Heart left ventricle (tissue), 16 donors: ENCODE measurements around the gene DCAF17. TPM values are rescaled to one million over a fixed set of nuclear protein-coding genes. Genes with fewer than 3 reads are reported as not detected.
"Not testable (repeated sequence)": the region's sequence is repeated elsewhere in the genome, so short reads cannot be mapped to it uniquely, and the experiment has no call there.

Experiments used
- ATAC-seq, 4 donors: fragments of 200-7000 bp; cut with Tn5 transposase; one replicate each; pipeline ENCODE4 v1.9.1; 2020 to 2022; ENCODE audit warnings: moderate library complexity in 4 of 4, mild to moderate bottlenecking in 3 of 4, moderate number of reproducible peaks in 1 of 4
- DNase-seq, 5 donors: peaks; one replicate each; pipeline ENCODE4 v3.0.0-alpha.2; 2020
- H3K27ac ChIP-seq, 12 donors: fragments of 200-600 bp; sonication (generic) in 4 of 12; one replicate each; pipeline versions ENCODE4 v1.5.0 to v1.8.0; 2016 to 2022; ENCODE audit warnings: mild to moderate bottlenecking in 2 of 12
- H3K27me3 ChIP-seq, 9 donors: fragments of 200-600 bp; sonication (generic) in 2 of 9; one replicate each; pipeline versions ENCODE4 v1.5.1 to v1.8.0; 2016 to 2022; ENCODE audit warnings: mild to moderate bottlenecking in 3 of 9
- H3K36me3 ChIP-seq, 9 donors: fragments of 200-600 bp; sonication (generic) in 2 of 9; one replicate each; pipeline versions ENCODE4 v1.5.0 to v1.8.0; 2018 to 2022; ENCODE audit warnings: mild to moderate bottlenecking in 2 of 9
- H3K4me1 ChIP-seq, 12 donors: fragments of 200-600 bp; sonication (generic) in 4 of 12; one replicate each; pipeline versions ENCODE4 v1.5.0 to v1.8.0; 2016 to 2022; ENCODE audit warnings: mild to moderate bottlenecking in 3 of 12
- H3K4me3 ChIP-seq, 12 donors: fragments of 200-600 bp; sonication (generic) in 4 of 12; one replicate each; pipeline versions ENCODE4 v1.5.0 to v1.8.0; 2017 to 2022; ENCODE audit warnings: mild to moderate bottlenecking in 9 of 12, moderate library complexity in 4 of 12
- H3K9me3 ChIP-seq, 12 donors: fragments of 200-600 bp; sonication (generic) in 4 of 12; one replicate each; pipeline versions ENCODE4 v1.5.0 to v1.8.0; 2016 to 2022; ENCODE audit warnings: mild to moderate bottlenecking in 1 of 12
- POLR2A ChIP-seq, 2 donors: fragments of 450-650 bp; IDR thresholded peaks; one replicate each; pipeline ENCODE4 v1.6.1; 2017; ENCODE audit warnings: antibody characterized with exemption in 2 of 2, mild to moderate bottlenecking in 2 of 2, moderate library complexity in 2 of 2
- WGBS, 4 donors: extraction: QIAGEN DNeasy Blood & Tissue Kit in 2 of 4; methylation state at CpG; one replicate each; pipeline versions ENCODE4 v1.1.5 to v1.1.7; 2013 to 2018; 5-methylcytosine and 5-hydroxymethylcytosine counted together
- intact Hi-C, 10 donors: fragments of 100-400 bp; cut with DNase I; formaldehyde crosslinking; loops; one replicate each; pipeline versions ENCODE4 v1.11.1 to v1.14.2; 2022
- polyA plus RNA-seq, 2 donors: library from polyadenylated mRNA; stranded (reverse); fragments of 200-250 nt; gene quantifications; one replicate each; pipeline ENCODE4 v1.2.3, GENCODE V29; 2013
- total RNA-seq, 9 donors: library from RNA; depleted of rRNA in 2 of 9; stranded (reverse); fragments of >200 nt in 2 of 9; fragmentation: NEBNext Ultra II Directional in 3 of 9; extraction: Animal tissue kit (Norgen Biotek cat#: 25700) in 3 of 9; gene quantifications; one replicate each; pipeline versions ENCODE4 v1.1.0 to v1.2.4, GENCODE V29; 2016 to 2023
- TF ChIP-seq, protein P1 (sequence below), 12 donors: fragments of 200-600 bp; sonication (generic) in 4 of 12; IDR thresholded peaks; one replicate each; pipeline versions ENCODE4 v1.5.0 to v1.8.0; 2018 to 2022; ENCODE audit warnings: antibody characterized with exemption in 12 of 12, mild to moderate bottlenecking in 5 of 12
- donor health status: ischemic (EF 13 %, LVEDD 7.1; RV severe dilation, severe dysfunction).
- donor health status: healthy with polysubstance abuse.
- donor health status: DM: no; HTN: yes; CAD: no.
- donor health status: DM: no; HTN: no; CAD: no.
- donor health status: ischemic (EF 25% LVEDD 6.9; RV normal size, moderate dysfunction).
- donor health status: ischemic (EF 25% LVEDD 5.7; RV mildly dilated, moderate dysfunction).
- donor health status: healthy.
- donor health status: DM: yes; HTN: yes; CAD: no.
- donor health status: ischemic (EF 35%, LVEDD 5.7; RV mildly dilated, moderate dysfunction).
- donor health status: nonischemic (EF 11% LVEDD 7.7; RV severe dilation, severe dysfunction).
- donor health status: DM: yes; HTN: yes; CAD: no.
- donor health status: PGD.
- donor health status: ischemic (EF 29% LVEDD 5.4; RV normal size, mild dysfunction).
- donor health status: nonischemic (EF 23%, LVEDD 6.1; RV moderate dilation, normal function).

DCAF17 gene
- total and polyA plus RNA-seq, 11 donors: 2.2 to 16.7 (median 7.6) TPM

DNA sequence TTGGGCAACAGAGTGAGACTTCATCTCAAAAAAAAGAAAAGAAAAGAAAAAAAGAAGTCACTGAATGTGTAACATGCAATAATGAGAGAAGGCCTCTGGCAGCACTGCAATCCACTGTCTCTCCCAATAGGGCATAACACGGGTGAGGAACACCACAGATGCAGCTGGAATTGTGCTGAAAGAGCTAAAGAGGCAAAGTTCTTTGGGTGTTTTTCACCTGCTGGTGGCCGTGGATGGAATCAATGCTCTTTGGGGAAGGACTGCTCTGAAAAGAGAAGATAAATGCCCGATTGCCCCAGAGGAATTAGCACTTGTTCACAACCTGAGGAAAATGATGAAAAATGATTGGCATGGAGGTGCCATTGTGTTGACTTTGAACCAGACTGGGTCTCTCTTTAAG lies 57.3 kb downstream of the DCAF17 start:
- 93 to 96% (median 94%) methylated on average over 3 of the region's 3 CpGs for WGBS, 4 donors
- Histone ChIP-seq H3K27ac (no peak overlapping the region), H3K4me1 (no peaks in the 10 kb centered on the region), H3K4me3 (no peak overlapping the region), H3K36me3 (peaks cover 0 to 3% (median 0%) of the 10 kb centered on the region in 9 donors), H3K9me3 (peaks cover 0 to 8% (median 0%) of the 10 kb centered on the region in 12 donors), H3K27me3 (no peaks in the 10 kb centered on the region)
- TF ChIP-seq POLR2A (IDR thresholded peaks at IDR 0.05): no peak
- TF ChIP-seq, protein P1, sequence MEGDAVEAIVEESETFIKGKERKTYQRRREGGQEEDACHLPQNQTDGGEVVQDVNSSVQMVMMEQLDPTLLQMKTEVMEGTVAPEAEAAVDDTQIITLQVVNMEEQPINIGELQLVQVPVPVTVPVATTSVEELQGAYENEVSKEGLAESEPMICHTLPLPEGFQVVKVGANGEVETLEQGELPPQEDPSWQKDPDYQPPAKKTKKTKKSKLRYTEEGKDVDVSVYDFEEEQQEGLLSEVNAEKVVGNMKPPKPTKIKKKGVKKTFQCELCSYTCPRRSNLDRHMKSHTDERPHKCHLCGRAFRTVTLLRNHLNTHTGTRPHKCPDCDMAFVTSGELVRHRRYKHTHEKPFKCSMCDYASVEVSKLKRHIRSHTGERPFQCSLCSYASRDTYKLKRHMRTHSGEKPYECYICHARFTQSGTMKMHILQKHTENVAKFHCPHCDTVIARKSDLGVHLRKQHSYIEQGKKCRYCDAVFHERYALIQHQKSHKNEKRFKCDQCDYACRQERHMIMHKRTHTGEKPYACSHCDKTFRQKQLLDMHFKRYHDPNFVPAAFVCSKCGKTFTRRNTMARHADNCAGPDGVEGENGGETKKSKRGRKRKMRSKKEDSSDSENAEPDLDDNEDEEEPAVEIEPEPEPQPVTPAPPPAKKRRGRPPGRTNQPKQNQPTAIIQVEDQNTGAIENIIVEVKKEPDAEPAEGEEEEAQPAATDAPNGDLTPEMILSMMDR (IDR thresholded peaks at IDR 0.05): no peak
- DNase-seq: no peak
- intact Hi-C loops: no loop called here
- ATAC-seq: no peak

DNA sequence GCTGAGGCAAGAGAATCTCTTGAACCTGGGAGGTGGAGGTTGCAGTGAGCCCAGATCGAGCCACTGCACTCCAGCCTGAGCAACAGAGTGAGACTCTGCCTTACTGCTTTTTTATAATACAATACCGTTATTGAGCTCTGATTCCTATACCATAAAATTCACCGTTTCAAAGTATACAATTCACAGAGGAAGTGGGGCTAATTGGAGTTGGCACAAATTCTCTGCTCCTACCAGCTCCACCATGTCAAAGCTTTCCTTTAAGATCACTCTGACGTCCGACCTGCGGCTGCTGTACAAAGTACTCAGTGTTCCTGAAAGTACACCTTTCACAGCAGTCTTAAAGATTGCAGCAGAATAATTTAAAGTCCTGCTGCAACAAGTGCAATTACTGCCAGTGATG lies 58.6 kb downstream of the DCAF17 start:
- Histone ChIP-seq H3K36me3 (no peaks in the 10 kb centered on the region), H3K27me3 (no peaks in the 10 kb centered on the region), H3K27ac (no peak overlapping the region), H3K4me3 (no peak overlapping the region), H3K9me3 (peaks cover 0 to 8% (median 0%) of the 10 kb centered on the region in 12 donors), H3K4me1 (no peaks in the 10 kb centered on the region)
- 80 to 89% (median 83%) methylated on average over 6 of the region's 6 CpGs for WGBS, 4 donors
- no peak for ATAC-seq
- DNase-seq: no peak
- intact Hi-C loops: no loop called here
- TF ChIP-seq, protein P1 (IDR thresholded peaks at IDR 0.05): no peak
- no peak for TF ChIP-seq POLR2A (IDR thresholded peaks at IDR 0.05)

DNA sequence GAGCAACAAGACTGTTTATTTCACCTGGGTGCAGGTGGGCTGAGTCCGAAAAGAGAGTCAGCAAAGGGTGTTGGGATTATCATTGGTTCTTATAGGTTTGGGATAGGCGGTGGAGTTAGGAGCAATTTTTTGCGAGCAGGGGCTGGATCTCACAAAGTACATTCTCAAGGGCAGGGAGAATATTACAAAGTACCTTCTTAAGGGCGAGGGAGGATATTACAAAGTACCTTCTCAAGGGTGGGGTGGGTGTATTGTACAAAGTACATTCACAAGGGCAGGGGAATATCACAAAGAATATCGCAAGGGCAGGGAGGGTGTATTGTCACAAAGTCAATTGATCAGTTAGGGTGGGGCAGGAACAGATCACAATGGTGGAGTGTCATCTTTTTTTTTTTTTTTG lies 63.6 kb downstream of the DCAF17 start:
- not testable (repeated sequence) for ATAC-seq
- 88 to 97% (median 96%) methylated on average over 5 of the region's 5 CpGs for WGBS, 4 donors

DNA sequence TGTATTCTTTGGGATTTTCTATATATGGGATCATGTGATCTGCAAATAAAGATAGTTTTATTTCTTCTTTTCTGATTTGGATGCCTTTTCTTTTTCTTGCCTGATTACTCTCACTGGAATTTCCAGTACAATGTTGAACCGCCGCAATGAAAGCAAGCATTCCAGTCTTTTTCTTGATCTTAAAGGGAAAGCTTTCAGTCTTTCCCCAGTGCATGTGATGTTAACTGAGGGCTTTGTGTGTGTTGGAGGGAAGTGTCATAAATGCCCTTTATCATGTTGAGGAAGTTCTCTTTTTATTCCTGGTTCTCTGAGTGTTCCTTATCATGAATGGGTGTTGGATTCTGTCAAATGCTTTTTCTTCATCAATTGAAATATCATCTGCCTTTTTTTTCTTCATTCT lies 71.3 kb downstream of the DCAF17 start:
- H3K27me3 ChIP-seq: no peaks in the 10 kb centered on the region
- intact Hi-C loops: no loop called here
- no peak for ATAC-seq
- TF ChIP-seq, protein P1 (IDR thresholded peaks at IDR 0.05): no peak
- no peak for TF ChIP-seq POLR2A (IDR thresholded peaks at IDR 0.05)
- peaks cover 0 to 9% (median 0%) of the 10 kb centered on the region in 12 donors for H3K9me3 ChIP-seq
- 8 to 27% (median 18%) methylated on average over 2 of the region's 2 CpGs for WGBS, 4 donors
- no peak overlapping the region for H3K4me3 ChIP-seq
- no peak for DNase-seq
- no peaks in the 10 kb centered on the region for H3K36me3 ChIP-seq
- H3K27ac ChIP-seq: no peak overlapping the region
- no peaks in the 10 kb centered on the region for H3K4me1 ChIP-seq

More for the DNA sequence above, 63.6 kb downstream of the DCAF17 start:
- H3K4me3 ChIP-seq, H3K27me3 ChIP-seq, H3K36me3 ChIP-seq, H3K27ac ChIP-seq, DNase-seq, H3K4me1 ChIP-seq, intact Hi-C loops, H3K9me3 ChIP-seq: not testable (repeated sequence)
